HG02884 (cell line): Measurements from ENCODE around the gene CERKL.

Experiments used
- ATAC-seq: cut with Tn5 transposase; IDR thresholded peaks from one replicate; pipeline ENCODE4 v1.9.1; 2021; ENCODE audit warnings: mild to moderate bottlenecking, moderate library complexity; ENCODE audit not compliant: unreplicated experiment

The CERKL gene

DNA sequence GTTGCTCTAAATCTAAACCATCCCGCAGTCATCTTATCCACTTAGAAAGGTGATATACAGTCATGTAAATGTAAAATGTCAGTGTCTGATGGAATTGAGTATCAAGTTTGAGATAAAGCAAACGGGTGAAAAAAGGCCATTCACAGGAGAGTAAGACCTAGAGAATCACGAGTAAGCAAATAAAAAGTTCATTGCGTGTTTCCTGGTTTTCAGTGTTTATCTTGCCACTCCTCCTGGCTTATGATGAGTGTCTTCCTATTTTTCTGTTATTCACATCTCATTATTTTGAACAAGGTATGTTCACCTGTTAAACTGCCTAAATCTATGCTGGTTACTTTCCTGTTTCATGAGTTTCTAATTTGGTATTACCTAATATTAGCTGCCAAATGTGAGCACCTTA, 130.9 kb downstream of the CERKL start:
- ATAC-seq = no peak

DNA sequence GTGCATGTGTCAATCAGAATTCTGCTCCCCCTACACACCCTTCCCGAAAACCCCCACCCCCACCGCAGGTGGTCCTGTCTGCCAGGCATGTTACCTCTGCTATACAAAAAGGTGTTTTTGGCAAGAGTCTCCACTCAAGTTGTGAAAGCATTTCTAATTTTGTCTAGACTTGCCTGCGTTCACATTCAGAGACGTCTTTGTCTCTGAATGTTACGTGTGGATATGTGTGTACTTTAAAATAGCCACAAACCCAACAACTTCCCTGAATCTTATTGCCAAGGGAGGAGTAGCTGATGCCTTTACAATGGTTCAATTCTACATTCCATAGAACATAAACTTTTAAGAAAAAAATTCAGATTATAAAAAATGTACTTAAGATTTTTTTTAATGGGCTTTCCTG, 133.1 kb downstream of the CERKL start:
- no peak for ATAC-seq

DNA sequence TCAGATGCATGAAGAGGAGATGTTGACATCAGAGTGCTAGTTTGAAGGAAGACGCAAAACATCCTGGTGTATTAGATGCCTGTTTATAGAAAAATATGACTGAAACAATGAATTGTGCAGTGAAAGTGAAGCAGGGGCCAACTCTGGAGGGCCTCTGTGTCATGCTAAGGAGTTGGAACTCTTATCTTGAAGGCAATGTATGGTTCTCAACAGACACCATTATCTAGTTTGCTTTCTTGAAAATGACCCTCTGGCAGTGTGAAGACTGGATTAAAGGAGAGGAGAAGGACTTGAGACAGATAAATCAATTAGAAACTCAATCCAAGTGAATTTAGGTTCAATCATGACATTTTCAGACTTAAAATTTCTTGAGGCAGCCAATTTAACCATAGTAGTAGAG, 136.7 kb downstream of the CERKL start:
- ATAC-seq = no peak

DNA sequence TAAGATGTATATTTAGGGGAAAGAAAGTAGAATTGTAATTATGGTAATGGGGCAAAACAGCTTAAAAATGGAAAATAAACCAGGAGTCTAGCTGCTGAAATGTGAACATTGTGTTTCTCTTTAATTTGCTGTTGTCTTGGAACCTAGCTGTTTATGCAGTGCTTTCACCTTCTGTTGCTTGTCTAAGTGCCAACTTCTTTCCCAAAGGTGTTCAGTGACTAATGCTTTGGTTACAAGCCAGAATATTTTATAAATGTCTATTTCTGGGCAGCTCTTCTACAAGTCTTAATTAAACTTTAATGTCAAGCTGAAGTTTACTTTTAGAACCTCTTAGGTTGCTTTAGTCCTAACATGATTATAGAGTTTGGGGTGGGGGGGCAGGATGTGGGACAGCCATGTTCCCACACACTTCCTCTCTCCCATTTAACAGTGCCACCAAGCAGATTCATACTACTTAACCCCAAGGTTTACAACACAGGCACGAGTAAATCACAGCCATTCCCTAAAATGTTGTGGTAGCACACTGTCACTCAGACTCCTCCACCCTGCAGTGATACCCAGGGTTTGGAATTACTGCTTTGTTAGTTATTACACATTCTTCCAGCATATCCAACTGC, 139.1 kb downstream of the CERKL start:
- ATAC-seq = no peak

DNA sequence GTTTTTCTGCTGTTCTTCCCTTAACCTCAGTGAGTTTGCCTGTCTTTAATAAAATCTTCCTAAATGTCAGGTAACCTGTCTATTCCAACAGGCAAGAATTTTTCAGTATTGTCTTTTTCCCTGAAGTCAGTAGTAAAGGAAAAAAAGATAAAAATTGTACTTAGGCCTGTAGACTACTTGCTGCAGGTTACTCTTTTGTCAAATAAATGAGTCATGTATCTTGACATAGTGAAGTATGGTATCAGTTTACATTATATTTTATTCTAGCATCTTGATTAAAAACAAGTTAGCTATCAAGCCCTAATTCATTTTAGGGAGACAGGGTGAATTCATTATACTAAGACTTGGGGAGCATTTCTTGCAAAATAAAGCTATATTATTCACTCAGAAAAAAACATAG, 139.9 kb downstream of the CERKL start:
- no peak for ATAC-seq

DNA sequence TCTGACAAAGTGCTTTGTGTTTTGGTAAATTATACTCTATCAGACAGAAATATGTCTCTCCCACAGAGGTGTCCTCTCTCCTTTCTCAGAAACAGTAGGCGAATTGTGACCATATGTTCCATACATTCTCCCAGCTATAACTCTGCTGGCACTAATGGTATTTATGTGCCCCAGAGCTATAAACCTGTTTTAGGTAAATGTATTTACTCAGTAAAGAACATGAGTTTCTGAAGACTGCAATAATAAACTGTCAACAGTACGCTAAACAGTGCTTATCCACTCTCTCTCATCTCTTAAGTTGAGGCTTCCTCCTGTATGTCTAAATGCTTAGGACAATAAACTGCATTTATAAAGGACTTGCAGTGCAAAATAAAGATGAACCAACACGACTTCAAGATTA, 141.2 kb downstream of the CERKL start:
- no peak for ATAC-seq

GRCh38 chr2:181500201-181500600, 156.7 kb downstream of the CERKL start:
- ATAC-seq = no peak

- no peak for ATAC-seq
These were observed 157.7 kb downstream of the CERKL start for GRCh38 chr2:181499231-181499630.
